ENCODE data around the gene CCNB3.

DNA sequence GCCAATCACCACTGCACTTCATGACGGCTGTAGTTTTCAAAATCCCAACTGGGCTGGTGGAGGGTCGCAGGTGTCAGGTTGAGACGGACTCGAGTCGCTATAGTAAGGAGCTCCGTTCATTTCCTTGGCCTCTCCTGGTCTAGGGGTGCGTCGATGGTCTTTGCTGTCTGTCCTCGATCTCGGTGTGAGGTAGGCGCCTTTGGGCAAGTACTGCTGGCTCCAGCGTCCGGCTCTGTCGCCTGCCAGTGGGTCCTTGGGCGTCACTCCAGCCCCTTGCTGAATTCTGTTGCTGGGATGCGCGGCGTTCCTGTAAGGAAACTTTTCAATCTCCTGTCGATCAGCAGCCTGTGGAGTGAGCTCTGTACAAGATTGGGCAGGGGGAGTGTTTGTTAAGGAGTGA is 76.7 kb downstream of the CCNB3 start:
- TF ChIP-seq TAF1 (IDR thresholded peaks at IDR 0.05; ENCODE audit: low read depth, low read length), result no peak
- TF ChIP-seq POLR2A (IDR thresholded peaks at IDR 0.05; ENCODE audit: low read depth, low read length), result no peak
- no peak for TF ChIP-seq POLR2AphosphoS5 (IDR thresholded peaks at IDR 0.05; ENCODE audit: low read depth, low read length)
- TF ChIP-seq POU2F2 (IDR thresholded peaks at IDR 0.05; ENCODE audit: low read depth, low read length), result no peak
- no peak for TF ChIP-seq PAX5 (IDR thresholded peaks at IDR 0.05; ENCODE audit: insufficient read depth, low read length, severe bottlenecking)

Measured in GM12891 (cell line).